Activated CD4-positive, alpha-beta T cell treated with anti-CD3 and anti-CD28 coated beads, Interleukin-2, amount 10 ng/mL, durations not matched to agents 7 days and 5 days (primary cell): Measurements from ENCODE around the gene NFAT5. TPM values are rescaled to one million over a fixed set of nuclear protein-coding genes. Genes with fewer than 3 reads are reported as not detected.
"Not testable (repeated sequence)": the region's sequence is repeated elsewhere in the genome, so short reads cannot be mapped to it uniquely, and the experiment has no call there.

ENCODE experiments used
- CTCF ChIA-PET: fragments of 350-600 bp; sonication (Branson Sonifier 250); formaldehyde crosslinking; loops from one replicate; lab custom pipeline; 2021; ENCODE audit warnings: antibody characterized with exemption; lab: Charles Lee
- POLR2A ChIA-PET: fragments of 350-600 bp; sonication (Branson Sonifier 250); formaldehyde crosslinking; loops from one replicate; lab custom pipeline; 2021; ENCODE audit warnings: antibody characterized with exemption; lab: Charles Lee
- DNase-seq: peaks from one replicate; pipeline ENCODE4 v3.0.0-alpha.2; 2020
- H3K27ac Mint-ChIP-seq: one replicate; pipeline ENCODE4 v1.8.0; 2021; ENCODE audit warnings: mild to moderate bottlenecking, moderate library complexity, mixed read lengths
- H3K27me3 Mint-ChIP-seq: one replicate; pipeline ENCODE4 v1.8.0; 2021; ENCODE audit warnings: mixed read lengths
- H3K36me3 Mint-ChIP-seq: one replicate; pipeline ENCODE4 v1.8.0; 2021; ENCODE audit warnings: low read depth, mixed read lengths
- H3K4me1 Mint-ChIP-seq: one replicate; pipeline ENCODE4 v1.8.0; 2021; ENCODE audit warnings: mixed read lengths
- H3K4me3 Mint-ChIP-seq: one replicate; pipeline ENCODE4 v1.8.0; 2021; ENCODE audit warnings: mild to moderate bottlenecking, moderate library complexity, mixed read lengths
- H3K9me3 Mint-ChIP-seq: one replicate; pipeline ENCODE4 v1.8.0; 2021; ENCODE audit warnings: mixed read lengths
- total RNA-seq, 2 experiments: library from RNA; stranded (reverse); gene quantifications; one replicate each; pipeline ENCODE4 v1.2.3, GENCODE V29; 2021

Gene NFAT5
- total RNA-seq, 2 experiments from 2014 or later = 18.5 to 19.5 TPM

GRCh38 chr16:69562813-69563212, 3.0 kb upstream of the NFAT5 start:
- DNase-seq = no peak
- H3K27ac Mint-ChIP-seq = no peak overlapping the region
- ChIA-PET CTCF (interaction anchor here (0.6 kb wide), 1 partner anchor 166 kb away, joined by 3 read pairs; no protein-coding TSS in a partner anchor), POLR2A (no interaction called here)
- peaks cover 25% of the 10 kb centered on the region for H3K4me1 Mint-ChIP-seq
- H3K27me3 Mint-ChIP-seq = no peaks in the 10 kb centered on the region
- no peaks in the 10 kb centered on the region for H3K9me3 Mint-ChIP-seq
- H3K36me3 Mint-ChIP-seq = peaks cover 4% of the 10 kb centered on the region
- no peak overlapping the region for H3K4me3 Mint-ChIP-seq

- no peaks in the 10 kb centered on the region for H3K9me3 Mint-ChIP-seq
- H3K36me3 Mint-ChIP-seq = peaks cover 4% of the 10 kb centered on the region
- CTCF ChIA-PET = interaction anchor here (0.6 to 1.4 kb wide), 3 partner anchors 48 to 191 kb away, joined by 3 read pairs; partner anchors contain the start of gene NOB1
- peak overlapping the region; percentile 93 for H3K4me3 Mint-ChIP-seq
- H3K27ac Mint-ChIP-seq = peak overlapping the region; percentile 98
- peak; percentile 46 for DNase-seq
- peaks cover 32% of the 10 kb centered on the region for H3K4me1 Mint-ChIP-seq
- POLR2A ChIA-PET = interaction anchor here (0.6 kb wide), 1 partner anchor 139 kb away, joined by 7 read pairs; no protein-coding TSS in a partner anchor
- no peaks in the 10 kb centered on the region for H3K27me3 Mint-ChIP-seq
These were observed 1.9 kb upstream of the NFAT5 start for GRCh38 chr16:69563605-69564580.

GRCh38 chr16:69564845-69565670, 708 bp upstream of the NFAT5 start:
- DNase-seq = no peak
- H3K9me3 Mint-ChIP-seq = no peaks in the 10 kb centered on the region
- ChIA-PET POLR2A (interaction anchor here (0.6 kb wide), 2 partner anchors 140 to 191 kb away, joined by 3 to 7 read pairs; no protein-coding TSS in a partner anchor), CTCF (interaction anchor here (1.0 to 1.4 kb wide), 2 partner anchors 84 to 190 kb away, joined by 3 read pairs; partner anchors contain the start of gene NOB1)
- H3K36me3 Mint-ChIP-seq = peaks cover 9% of the 10 kb centered on the region
- peak overlapping the region; percentile 93 for H3K4me3 Mint-ChIP-seq
- no peaks in the 10 kb centered on the region for H3K27me3 Mint-ChIP-seq
- peak overlapping the region; percentile 98 for H3K27ac Mint-ChIP-seq
- H3K4me1 Mint-ChIP-seq = peaks cover 42% of the 10 kb centered on the region

GRCh38 chr16:69566240-69566980, 644 bp downstream of the NFAT5 start:
- Mint-ChIP-seq H3K4me3 (peak overlapping the region; percentile 96), H3K4me1 (peaks cover 47% of the 10 kb centered on the region), H3K36me3 (peaks cover 12% of the 10 kb centered on the region), H3K27ac (peak overlapping the region; percentile 95), H3K27me3 (no peaks in the 10 kb centered on the region), H3K9me3 (no peaks in the 10 kb centered on the region)
- peak; percentile 9 for DNase-seq
- ChIA-PET CTCF (interaction anchor here (0.7 kb wide), 1 partner anchor 1154 kb away, joined by 3 read pairs; no protein-coding TSS in a partner anchor), POLR2A (no interaction called here)

GRCh38 chr16:69566981-69567680, 1.4 kb downstream of the NFAT5 start:
- Mint-ChIP-seq H3K36me3 (peaks cover 12% of the 10 kb centered on the region), H3K4me1 (peaks cover 47% of the 10 kb centered on the region), H3K9me3 (no peaks in the 10 kb centered on the region), H3K27ac (peak overlapping the region; percentile 95), H3K4me3 (peak overlapping the region; percentile 96), H3K27me3 (no peaks in the 10 kb centered on the region)
- DNase-seq = peak; percentile 26
- ChIA-PET POLR2A (no interaction called here), CTCF (interaction anchor here (0.7 kb wide), 1 partner anchor 1154 kb away, joined by 3 read pairs; no protein-coding TSS in a partner anchor)

- CTCF ChIA-PET = interaction anchor here (0.5 to 1.5 kb wide), 5 partner anchors 9 to 216 kb away, joined by 3 to 4 read pairs (median 3); no protein-coding TSS in a partner anchor
- Mint-ChIP-seq H3K9me3 (no peaks in the 10 kb centered on the region), H3K27me3 (no peaks in the 10 kb centered on the region)
These were observed 2.9 kb downstream of the NFAT5 start for GRCh38 chr16:69568676-69569075.

GRCh38 chr16:69578771-69579170, 13.0 kb downstream of the NFAT5 start:
- DNase-seq, H3K9me3 Mint-ChIP-seq, POLR2A ChIA-PET, H3K27me3 Mint-ChIP-seq, H3K4me1 Mint-ChIP-seq, H3K36me3 Mint-ChIP-seq, H3K4me3 Mint-ChIP-seq, H3K27ac Mint-ChIP-seq: not testable (repeated sequence)
- CTCF ChIA-PET = interaction anchor here (0.6 to 1.0 kb wide), 2 partner anchors 9 to 109 kb away, joined by 3 to 5 read pairs; no protein-coding TSS in a partner anchor

More at GRCh38 chr16:69568676-69569075, 2.9 kb downstream of the NFAT5 start:
- DNase-seq = no peak
- Mint-ChIP-seq H3K36me3 (peaks cover 12% of the 10 kb centered on the region), H3K4me1 (peaks cover 41% of the 10 kb centered on the region), H3K4me3 (no peak overlapping the region), H3K27ac (no peak overlapping the region)
- POLR2A ChIA-PET = no interaction called here

- ChIA-PET CTCF (interaction anchor here (0.6 kb wide), 1 partner anchor 124 kb away, joined by 3 read pairs; no protein-coding TSS in a partner anchor), POLR2A (no interaction called here)
- H3K4me3 Mint-ChIP-seq = no peak overlapping the region
- H3K4me1 Mint-ChIP-seq = peaks cover 3% of the 10 kb centered on the region
- no peaks in the 10 kb centered on the region for H3K9me3 Mint-ChIP-seq
- no peak overlapping the region for H3K27ac Mint-ChIP-seq
- H3K27me3 Mint-ChIP-seq = no peaks in the 10 kb centered on the region
- no peak for DNase-seq
- H3K36me3 Mint-ChIP-seq = peaks cover 2% of the 10 kb centered on the region
These were observed 14.2 kb downstream of the NFAT5 start for GRCh38 chr16:69579783-69580481.

- H3K27ac Mint-ChIP-seq = no peak overlapping the region
- ChIA-PET POLR2A (no interaction called here), CTCF (no interaction called here)
- H3K27me3 Mint-ChIP-seq = no peaks in the 10 kb centered on the region
- H3K36me3 Mint-ChIP-seq = peaks cover 2% of the 10 kb centered on the region
- H3K4me3 Mint-ChIP-seq = no peak overlapping the region
- no peak for DNase-seq
- no peaks in the 10 kb centered on the region for H3K9me3 Mint-ChIP-seq
- H3K4me1 Mint-ChIP-seq = peaks cover 3% of the 10 kb centered on the region
These were observed 15.5 kb downstream of the NFAT5 start for GRCh38 chr16:69581297-69581696.

- CTCF ChIA-PET = interaction anchor here (1.5 kb wide), 1 partner anchor 15 kb away, joined by 4 read pairs; no protein-coding TSS in a partner anchor
- H3K36me3 Mint-ChIP-seq, H3K4me1 Mint-ChIP-seq, DNase-seq, H3K4me3 Mint-ChIP-seq, H3K9me3 Mint-ChIP-seq, H3K27ac Mint-ChIP-seq, H3K27me3 Mint-ChIP-seq, POLR2A ChIA-PET: not testable (repeated sequence)
These were observed 18.7 kb downstream of the NFAT5 start for GRCh38 chr16:69584493-69584892.
